GM21529 (cell line): Measurements from ENCODE around the gene QRFP.

Experiments used
- ATAC-seq: cut with Tn5 transposase; IDR thresholded peaks from one replicate; pipeline ENCODE4 v1.9.1; 2021; ENCODE audit not compliant: unreplicated experiment

Gene QRFP, protein sequence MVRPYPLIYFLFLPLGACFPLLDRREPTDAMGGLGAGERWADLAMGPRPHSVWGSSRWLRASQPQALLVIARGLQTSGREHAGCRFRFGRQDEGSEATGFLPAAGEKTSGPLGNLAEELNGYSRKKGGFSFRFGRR

DNA sequence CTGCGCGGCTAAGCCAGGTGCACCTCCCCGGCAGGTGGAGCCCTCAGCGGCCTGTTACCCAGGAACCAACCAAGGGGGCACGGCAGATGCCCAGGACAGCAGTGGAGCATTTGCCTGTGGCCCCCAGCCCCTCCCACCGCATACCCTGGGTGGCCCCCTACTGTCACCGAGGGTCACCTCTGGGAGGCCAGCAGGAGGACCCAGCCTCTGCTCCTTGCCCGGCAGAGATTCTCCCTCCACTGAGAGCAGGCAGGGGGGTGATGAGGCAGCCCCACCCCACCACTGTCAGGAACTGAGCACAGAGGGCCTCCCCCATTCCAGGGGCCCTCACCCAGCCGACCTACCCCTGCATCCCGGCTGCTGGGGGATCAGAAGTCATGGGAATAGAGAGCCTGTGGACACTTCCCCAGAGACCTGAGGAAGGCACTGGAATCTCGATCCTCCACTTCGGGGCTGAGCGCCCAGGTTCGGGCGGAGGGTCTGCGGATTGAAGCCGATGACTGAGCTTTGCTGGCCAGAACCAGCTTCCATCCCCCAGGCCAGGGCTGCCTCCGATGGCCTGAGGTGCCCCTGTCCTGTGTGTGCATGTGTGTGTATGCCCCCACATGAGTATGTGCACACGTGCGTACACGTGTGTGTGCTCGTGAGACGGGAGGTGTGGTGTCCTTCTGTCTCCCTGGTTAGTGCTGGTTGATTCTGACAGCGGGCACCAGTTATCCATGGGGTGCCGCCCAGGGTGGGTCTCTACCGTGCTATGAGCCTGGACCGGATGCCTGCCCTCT, at the start of gene QRFP:
Gene QRFP, minus strand, starts transcription at position 580 of the 782 bp plus-strand sequence. CDS start 2,974 bp downstream, outside the sequence.
- no peak for ATAC-seq

DNA sequence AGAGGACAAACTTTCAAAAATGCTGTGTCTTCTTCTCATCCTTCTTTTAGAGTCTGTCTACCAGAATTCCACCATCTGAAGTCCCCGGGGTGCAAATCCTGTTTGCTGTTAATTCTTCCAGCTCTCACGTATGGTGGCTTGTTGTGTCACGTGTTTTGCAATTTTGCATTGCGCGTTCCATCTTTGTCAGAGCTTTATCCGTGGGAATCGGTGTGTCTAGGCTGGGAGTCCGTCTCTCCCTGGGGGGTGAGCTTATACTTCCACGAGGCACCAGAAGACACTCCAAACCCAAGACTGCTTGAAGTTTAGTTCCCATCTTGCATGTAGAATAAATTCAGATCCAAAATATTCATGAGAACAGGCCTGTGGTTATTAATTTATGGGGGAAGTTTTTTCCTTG, 48.6 kb upstream of the QRFP start:
- ATAC-seq, result no peak

DNA sequence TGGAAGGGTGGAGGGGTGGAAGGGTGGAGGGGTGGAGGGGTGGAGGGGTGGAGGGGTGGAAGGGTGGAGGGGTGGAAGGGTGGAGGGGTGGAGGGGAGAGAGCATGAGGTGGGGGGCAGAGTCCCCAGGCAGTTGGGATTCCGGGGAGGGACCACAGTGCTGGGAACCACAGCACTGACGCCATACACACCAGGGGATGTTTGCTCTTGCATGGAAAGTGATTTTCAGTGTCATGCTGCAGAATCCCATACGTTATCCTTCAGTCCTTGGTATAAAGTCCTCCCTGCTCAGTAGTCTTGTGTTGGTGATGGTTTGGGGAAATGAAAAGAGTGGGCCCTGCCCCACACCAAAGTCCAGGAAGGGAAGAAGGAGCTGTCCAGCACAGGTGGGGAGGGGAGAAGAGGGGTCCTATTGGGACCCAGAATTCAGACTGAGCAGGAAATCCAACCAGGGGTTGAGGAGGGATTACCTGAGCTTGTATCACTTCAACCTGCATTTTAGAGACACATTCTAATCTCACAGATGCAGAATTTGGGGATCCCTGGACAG, 48.0 kb upstream of the QRFP start:
- ATAC-seq, result no peak

GRCh38 chr9:130943777-130944176, 47.2 kb upstream of the QRFP start:
- no peak for ATAC-seq

DNA sequence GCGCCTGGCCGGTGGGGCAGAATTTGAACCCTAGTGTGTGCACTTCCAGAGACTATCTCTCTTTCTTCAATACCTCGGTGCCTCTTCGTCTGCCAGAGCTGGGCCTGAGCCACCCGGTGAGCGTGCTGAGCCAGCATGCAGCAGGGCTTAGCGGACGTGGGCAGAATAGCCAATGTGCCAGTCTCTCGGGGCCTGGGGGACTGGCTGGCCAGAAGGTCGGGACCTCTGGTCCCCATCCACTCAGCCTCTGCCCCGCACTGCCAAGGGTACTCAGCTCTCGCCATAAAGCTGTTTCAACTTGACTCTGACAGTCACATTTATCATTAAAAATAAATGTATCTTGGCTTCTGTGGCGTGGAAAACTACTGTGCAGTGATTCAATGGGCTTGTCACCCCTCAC, 46.6 kb upstream of the QRFP start:
- ATAC-seq, result no peak

DNA sequence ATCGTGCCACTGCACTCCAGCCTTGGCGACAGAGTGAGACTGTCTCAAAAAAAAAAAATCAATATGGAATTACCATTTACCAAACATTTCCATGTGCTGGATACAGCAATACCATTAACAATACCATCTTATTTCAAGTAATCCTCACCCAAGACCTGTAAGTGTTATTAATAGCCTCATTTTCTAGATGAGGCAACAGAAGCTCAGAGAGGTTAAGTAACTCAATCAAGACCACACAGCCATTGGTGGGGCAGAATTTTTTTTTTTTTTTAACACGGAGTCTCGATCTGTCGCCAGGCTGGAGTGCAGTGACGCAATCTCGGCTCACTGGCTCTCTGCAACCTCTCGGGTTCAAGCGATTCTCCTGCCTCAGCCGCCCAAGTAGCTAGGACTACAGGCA, 46.1 kb upstream of the QRFP start:
- ATAC-seq, result no peak

- ATAC-seq, result no peak
Measured at GRCh38 chr9:130942084-130942483, 45.5 kb upstream of the QRFP start.

- ATAC-seq, result no peak
Measured at GRCh38 chr9:130940693-130941576, 44.3 kb upstream of the QRFP start.

- no peak for ATAC-seq
Measured at GRCh38 chr9:130940027-130940549, 43.5 kb upstream of the QRFP start.

DNA sequence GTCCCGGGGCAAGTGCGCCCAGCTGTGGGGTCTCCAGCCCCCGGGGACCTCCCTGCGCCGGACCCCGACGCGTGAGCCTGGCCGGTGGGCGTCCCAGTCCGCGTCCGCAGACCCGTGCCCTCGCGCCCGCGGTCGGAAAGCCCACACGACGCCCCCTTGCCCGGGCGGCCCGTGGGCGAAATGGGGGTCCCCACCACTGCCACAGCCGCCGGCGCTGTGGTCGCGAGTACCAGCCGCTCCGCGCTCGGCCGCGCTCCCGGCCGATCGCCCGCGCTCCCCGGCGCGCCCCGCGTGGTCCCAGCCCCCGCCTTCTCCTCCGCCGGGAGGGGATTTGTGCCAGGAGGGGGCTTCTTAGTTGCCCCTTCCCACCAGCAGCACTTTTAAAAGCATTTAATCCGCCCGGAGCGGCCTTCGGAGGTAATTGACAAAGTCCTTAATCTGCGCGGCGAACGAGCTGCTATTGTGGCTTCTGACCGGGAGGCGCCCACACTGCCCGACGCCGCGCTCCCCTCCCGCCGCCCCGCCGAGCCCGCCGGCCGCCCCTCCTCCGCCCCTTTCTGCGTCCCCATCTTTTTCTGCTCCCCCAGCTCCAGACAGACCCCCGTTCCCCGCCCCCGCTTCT, 42.9 kb upstream of the QRFP start:
- no peak for ATAC-seq

- ATAC-seq, result no peak
Measured at GRCh38 chr9:130938652-130939404, 42.2 kb upstream of the QRFP start, which contains the start of gene FIBCD1. Gene FIBCD1 (minus strand): TSS chr9:130939247. CDS start chr9:130938607, 640 bp downstream.

GRCh38 chr9:130938184-130938651, 41.6 kb upstream of the QRFP start:
- ATAC-seq, result no peak

DNA sequence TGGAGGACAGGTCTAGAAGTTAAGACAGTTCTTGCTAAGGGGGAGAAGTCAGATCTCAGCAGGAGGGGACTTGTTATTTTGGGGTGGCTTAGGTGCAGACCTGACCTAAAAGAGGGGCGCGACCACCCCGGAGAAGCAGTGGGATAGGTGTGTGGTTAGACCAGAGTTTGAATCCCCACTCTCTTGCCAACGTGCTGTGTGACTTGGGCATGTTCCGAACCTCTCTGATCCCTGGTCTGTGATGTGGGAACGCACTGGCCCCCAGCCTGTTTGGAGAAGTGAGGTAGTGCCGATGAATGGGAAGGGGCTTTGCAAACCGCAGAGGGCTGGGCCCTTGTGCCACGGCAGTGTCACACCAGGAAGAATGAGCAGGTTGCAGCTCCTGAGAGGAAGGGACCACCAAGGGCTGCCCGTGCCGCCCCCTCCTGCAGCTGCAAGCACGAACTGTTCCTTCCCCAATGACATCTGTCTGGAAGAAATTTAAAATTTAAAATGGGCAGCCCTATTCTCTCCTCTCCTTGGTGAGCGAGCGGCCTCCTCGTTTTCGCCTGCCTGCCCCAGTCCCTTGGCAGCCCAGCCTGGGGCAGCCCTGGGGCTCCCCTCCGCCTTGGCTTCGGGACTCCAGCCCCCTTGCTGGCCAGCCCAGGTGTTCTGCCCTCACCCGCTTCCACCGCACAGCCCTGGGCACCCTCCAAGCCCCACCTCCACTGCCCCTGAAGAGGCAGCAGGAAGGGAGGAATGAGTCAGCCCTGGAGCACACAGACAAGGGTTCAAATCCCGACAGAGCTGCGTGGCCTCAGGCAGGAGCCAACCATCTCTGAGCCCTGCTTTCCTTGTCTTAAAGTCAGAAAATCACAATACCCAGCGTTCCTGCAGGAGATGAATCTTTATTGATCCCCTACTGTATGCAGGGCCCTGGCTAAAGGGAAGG, 40.8 kb upstream of the QRFP start:
- ATAC-seq, result no peak

- no peak for ATAC-seq
Measured at GRCh38 chr9:130936285-130937117, 39.9 kb upstream of the QRFP start.

DNA sequence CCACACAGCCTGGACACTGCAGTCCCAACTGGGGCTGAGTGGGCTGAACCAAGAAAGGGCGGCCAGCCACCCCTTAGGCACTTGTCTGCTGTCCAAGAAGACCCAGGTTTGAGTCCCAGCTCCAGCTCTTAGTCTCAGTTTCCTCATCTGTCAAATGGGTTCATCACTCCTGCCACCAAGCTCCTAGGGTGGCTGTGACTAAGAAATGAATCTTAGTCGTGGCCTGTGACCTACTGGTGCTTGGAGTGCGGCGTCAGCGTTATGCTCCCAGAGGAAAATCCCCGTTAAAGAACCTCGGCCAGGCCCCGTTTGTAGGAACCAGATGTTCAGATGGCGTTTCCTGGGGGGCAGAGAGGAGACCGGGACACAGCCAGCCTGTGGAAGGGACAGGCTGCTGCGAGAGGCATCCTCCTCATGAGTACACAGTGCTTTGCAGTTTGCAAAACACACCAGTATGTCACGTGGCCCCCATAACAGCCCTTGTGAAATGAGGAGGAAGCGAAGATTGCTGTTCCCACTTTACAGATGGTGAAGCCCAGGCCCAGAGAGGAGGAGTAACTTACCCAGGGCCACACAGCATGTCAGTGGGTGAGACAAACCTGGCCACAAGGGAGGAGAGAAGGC, 39.1 kb upstream of the QRFP start:
- ATAC-seq, result no peak

- ATAC-seq, result no peak
Measured at GRCh38 chr9:130934702-130935647, 38.4 kb upstream of the QRFP start.
